GM12878 (cell line): ENCODE data around the gene PHF1.

Experiments used
- EZH2 ChIP-seq: IDR thresholded peaks from 2 replicates; pipeline ENCODE4 v1.6.1; 2012; ENCODE audit warnings: low read depth, mild to moderate bottlenecking, control low read depth, inconsistent platforms, low read length, borderline replicate concordance; ENCODE audit not compliant: control insufficient read depth
- TF ChIP-seq, protein P1 (sequence below), 3 experiments: IDR thresholded peaks in 2 of 3; conservative IDR thresholded peaks in 1 of 3; 2 replicates each; pipeline ENCODE4 v1.5.1; 2011; ENCODE audit warnings: low read depth in 3 of 3, low read length in 3 of 3, mild to moderate bottlenecking in 3 of 3, control low read depth in 2 of 3, moderate library complexity in 2 of 3, inconsistent platforms in 1 of 3, mixed read lengths in 1 of 3; ENCODE audit not compliant: control insufficient read depth in 2 of 3, insufficient read depth in 1 of 3; ENCODE audit errors: extremely low read depth in 1 of 3

DNA sequence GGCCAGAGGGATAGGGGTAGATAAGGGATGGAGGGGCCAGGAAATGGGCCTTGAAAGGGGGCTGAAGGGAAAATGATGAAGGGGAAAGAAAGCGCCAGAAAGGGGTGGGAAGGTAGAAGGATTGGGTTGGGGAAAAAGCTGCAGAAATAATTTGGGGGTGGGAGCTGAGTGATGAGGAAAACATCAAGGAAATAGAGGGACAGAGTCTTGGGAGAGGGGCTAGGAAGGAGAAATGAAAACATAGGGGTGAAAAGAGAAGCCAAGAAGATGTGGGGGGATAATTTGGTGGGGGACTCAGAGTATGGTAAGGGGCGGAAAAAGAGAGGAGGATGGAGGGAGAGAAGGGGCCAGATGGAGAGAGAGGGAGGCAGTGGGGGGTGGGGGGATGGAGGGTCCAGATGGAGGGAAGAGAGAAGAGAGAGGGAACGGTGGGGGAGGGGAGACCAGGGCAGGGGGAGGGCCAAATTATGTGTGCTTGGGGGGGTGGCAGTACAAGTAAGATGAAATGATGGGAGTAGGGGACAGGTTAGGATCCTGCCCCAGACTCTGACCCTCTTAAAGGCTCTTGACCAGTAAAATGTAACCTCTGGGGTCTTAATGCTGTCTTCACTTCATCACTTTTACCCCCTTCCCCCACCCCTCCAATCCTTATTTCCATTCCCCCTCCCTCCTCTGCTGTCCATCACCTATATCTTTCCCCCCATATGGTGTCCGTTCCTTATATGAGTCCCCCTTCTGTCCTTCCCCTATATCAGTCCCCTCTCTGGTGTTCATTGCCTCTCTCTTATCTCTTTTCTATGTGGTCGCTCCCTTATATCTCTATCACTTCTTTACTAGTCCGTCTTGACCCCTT is 9.9 kb downstream of the PHF1 start:
- no peak for TF ChIP-seq EZH2
- TF ChIP-seq, protein P1, sequence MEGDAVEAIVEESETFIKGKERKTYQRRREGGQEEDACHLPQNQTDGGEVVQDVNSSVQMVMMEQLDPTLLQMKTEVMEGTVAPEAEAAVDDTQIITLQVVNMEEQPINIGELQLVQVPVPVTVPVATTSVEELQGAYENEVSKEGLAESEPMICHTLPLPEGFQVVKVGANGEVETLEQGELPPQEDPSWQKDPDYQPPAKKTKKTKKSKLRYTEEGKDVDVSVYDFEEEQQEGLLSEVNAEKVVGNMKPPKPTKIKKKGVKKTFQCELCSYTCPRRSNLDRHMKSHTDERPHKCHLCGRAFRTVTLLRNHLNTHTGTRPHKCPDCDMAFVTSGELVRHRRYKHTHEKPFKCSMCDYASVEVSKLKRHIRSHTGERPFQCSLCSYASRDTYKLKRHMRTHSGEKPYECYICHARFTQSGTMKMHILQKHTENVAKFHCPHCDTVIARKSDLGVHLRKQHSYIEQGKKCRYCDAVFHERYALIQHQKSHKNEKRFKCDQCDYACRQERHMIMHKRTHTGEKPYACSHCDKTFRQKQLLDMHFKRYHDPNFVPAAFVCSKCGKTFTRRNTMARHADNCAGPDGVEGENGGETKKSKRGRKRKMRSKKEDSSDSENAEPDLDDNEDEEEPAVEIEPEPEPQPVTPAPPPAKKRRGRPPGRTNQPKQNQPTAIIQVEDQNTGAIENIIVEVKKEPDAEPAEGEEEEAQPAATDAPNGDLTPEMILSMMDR (IDR thresholded peaks at IDR 0.05 in 2 of 3, conservative IDR thresholded peaks at IDR 0.05 in 1 of 3; ENCODE audit: control insufficient read depth in 2 of 3, extremely low read depth in 1 of 3, insufficient read depth in 1 of 3, low read depth in 3 of 3, low read length in 3 of 3): no peak
